ENCODE data around the gene KDM3A.
"Not testable (repeated sequence)": the region's sequence is repeated elsewhere in the genome, so short reads cannot be mapped to it uniquely, and the experiment has no call there.

KDM3A gene

DNA sequence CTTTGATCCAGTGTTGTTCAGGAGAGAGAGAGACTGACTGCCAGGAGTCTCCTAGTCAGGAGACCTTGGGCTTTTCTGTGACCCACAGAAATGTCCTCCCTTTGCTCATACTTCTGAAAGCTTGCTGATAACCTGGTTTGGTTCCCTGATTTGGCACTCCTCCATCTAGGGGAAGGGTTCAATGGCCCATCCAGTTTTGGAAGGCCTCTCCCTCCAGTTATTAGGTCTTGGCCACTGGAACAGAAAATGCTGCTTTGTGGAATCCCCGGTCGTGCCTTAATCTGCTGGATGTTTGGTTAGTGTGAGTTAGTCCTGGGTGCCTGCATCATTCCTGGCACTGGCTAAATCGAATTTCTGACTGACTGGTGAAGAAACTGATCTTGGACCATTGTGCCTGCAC, 35.7 kb downstream of the KDM3A start:
- DNase-seq (ENCODE audit: low spot score) = no peak

DNA sequence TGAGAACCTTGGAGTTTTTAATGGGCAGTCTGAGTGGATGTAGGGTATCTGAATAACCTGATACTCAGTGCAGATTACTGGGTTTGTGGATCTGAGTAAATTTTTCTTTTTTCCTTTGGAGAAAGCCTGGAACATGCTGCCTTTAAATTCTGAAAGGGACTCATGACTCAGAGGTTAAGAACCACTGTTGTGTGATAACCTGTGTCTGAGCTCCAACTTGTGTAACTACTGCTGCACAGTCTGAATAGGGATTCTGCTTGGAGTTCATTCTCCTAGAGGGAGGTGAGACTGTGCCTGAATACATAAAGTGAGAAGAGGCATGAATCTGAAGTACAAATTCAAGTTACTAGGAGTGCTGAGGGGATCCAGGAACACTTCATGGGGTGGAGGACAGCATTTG, 36.2 kb downstream of the KDM3A start:
- DNase-seq (ENCODE audit: low spot score) = no peak

DNA sequence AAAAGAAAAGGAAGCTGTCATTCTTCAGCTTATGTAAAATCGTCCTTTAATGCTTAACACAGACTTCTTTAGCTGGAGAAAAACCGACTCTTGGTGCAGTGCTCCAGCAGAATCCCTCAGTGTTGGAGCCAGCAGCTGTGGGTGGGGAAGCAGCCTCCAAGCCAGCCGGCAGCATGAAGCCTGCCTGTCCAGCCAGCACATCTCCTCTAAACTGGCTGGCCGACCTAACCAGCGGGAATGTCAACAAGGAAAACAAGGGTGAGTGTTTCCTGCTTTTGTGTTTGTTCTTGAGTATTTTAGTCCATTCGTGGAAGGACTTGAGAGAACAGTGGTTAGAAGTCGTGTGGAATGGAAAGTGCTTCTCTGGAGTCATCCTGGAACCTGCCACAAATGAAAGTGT, 38.9 kb downstream of the KDM3A start:
- DNase-seq (ENCODE audit: low spot score) = no peak

DNA sequence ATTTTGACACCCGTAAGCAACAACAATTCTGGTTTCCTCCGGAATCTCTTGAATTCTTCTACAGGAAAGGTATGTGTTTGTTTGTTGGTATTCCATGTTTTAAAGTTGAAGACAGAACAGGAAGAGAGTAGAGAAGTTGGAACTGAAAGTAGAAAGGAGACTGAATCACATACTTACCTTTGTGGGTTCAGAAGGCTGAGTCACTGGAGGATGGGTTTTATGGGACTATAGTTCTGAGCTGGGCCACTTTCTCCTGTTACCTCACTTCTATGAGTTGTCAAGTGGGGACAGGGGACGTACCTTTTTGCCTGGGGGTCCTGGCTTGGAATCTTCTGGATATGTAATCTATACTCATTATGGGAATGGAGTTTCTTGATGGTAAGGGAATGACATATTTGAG, 40.9 kb downstream of the KDM3A start:
- DNase-seq (ENCODE audit: low spot score) = no peak

DNA sequence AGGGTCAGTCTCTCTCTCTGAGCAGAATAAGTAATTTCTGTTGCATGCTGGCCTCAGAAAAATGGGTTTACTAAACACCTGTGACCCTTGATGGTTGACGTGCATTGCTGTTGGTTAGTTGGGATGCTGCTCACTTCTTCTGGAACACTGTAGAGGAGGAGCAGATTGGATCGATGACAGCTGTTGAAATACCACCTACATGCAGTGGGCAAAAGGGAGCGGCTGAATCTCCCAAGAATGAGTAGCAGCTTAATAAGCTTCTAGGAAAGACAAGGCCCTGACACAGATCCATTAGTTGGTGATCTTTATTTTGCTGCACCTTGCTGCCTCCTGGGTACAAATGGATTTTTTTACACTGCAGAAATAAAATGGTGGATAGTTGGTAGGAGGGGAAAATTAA, 43.2 kb downstream of the KDM3A start:
- no peak for DNase-seq (ENCODE audit: low spot score)

DNA sequence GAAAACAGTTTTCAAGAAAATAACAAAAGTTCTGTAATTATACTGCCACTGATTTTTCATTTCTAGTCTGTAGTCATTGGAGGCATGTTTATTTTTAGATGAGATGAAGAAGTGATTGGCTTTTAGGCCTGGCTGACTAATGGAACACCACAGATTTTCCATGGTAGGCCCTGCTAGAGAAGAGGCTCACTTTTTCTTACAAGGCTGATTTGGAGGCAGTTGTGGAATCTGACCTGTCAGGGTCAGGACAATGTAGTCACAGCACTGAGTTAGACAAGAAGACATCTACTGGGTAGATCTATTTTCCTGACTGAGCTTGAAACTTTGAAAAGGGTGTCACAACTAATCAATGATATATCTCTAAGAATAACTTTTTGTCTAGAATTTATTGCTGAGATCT, 43.9 kb downstream of the KDM3A start:
- DNase-seq (ENCODE audit: low spot score) = no peak

DNA sequence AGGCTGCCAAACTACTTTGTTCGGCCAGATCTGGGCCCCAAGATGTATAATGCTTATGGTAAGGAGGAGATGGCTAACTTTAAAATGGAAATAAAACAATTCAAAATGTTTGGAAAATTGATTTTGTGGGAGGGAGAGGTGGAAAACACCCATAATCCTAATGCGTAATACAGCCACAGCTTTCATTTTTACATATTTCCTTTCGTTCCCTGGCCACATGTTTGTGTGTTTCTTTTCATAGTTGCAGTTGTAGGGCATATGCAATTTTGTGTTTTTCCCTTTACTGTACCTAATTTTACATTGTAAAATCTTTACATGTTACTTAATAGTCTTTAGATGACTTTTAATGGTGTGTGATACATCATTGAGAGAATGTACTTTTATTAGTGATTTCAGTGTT, 44.6 kb downstream of the KDM3A start:
- no peak for DNase-seq (ENCODE audit: low spot score)

DNA sequence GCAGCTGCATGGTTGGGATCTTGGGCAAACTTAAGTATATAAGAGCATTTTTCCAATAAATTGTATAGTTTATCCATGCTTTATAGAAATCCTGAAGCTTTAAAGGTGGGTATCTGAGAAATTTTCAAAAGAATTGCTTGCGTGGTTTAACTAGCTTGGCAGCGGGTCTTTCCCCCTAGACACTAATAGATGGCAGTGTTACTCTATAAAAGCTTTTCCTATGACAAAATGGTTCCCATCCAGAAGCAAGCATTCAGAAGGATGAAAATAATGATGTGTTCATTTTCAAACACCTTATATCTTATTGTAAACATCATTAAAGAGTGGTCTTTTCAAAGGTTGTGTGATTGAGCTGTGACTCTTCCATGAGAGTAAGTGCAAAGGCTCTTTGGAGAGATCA, 45.9 kb downstream of the KDM3A start:
- DNase-seq (ENCODE audit: low spot score) = no peak

DNA sequence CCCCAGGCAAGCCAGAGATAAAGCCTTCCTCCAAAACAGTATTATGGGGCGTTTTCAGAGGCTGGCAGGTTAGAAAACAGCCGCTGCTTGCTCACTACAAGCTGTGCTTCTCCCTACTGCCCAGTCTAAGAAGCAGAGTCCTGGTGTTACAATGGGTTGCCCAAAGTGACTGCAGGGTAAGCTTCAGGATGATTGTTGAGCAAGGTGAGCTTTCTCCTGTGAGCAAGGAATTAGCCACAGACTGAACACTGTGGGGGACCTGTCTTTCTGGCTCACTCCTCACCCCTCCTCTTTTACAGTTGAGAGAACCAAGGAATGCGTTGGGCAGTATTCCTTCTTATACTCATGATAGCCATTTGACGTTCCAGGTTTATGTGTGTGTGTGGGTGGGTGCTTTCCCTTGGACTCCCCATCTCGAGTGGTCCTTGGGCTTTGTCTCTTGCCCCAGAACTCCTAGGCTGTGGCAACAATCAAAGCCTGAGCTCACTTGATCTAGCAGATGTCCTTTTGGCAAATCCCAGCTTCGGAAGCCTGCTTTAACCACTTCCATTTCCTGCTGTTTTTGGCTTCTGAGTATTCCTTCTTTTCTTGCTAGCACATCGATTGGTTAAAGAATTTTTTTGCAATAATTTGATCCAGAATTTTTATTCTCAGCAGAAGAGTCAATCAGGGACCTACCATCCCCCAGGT, 47.5 kb downstream of the KDM3A start:
- DNase-seq (ENCODE audit: low spot score) = no peak

DNA sequence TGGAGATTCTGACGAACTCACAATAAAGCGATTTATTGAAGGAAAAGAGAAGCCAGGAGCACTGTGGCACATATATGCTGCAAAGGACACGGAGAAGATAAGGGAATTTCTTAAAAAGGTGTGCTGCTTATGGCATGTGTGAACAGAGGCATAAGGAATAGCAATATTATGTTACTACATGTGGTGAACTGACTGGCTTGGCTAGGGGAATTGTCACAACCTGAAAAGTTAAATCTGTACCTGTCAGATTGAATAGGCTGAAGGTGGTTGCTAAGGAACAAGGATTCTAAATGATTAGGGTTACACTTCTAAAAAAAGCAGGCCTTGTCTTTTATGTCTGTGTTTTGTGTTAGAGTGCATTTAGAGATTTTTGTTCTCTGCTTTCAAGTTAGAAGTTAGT, 48.4 kb downstream of the KDM3A start:
- no peak for DNase-seq (ENCODE audit: low spot score)

DNA sequence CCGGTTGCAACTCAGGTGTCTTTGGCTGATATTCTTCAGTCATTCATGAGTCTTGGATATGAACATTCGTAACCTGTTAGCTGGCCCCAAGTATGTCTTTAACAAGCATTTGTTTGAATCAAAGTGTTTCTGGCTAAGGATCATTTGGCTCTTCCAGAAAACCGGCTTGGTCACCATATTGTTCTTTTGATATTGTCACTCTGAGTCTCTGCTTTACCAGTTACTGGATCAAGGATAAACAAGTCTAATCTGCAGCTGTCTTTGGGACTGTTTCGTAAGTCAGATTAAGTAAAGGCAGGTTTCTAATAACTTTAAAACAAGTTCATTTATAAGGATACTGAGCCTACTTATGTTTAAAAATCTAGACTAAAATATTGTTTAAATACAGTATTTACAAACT, 49.1 kb downstream of the KDM3A start:
- DNase-seq (ENCODE audit: low spot score) = no peak

DNA sequence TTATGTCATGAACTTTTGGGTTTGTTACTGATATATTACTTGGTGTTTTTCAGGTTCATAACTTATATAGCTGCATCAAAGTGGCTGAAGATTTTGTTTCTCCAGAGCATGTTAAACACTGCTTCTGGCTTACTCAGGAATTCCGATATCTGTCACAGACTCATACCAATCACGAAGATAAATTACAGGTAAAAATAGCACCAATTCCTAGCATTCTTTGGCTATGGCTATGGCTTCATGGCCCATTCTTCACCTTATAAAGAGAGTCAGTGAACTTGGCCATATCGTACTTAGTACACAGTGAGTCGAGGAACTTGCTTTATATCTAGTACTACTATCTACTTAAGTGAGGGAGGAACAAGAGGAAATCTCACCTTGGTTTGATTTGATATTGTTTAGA, 49.9 kb downstream of the KDM3A start:
- no peak for DNase-seq (ENCODE audit: low spot score)

DNA sequence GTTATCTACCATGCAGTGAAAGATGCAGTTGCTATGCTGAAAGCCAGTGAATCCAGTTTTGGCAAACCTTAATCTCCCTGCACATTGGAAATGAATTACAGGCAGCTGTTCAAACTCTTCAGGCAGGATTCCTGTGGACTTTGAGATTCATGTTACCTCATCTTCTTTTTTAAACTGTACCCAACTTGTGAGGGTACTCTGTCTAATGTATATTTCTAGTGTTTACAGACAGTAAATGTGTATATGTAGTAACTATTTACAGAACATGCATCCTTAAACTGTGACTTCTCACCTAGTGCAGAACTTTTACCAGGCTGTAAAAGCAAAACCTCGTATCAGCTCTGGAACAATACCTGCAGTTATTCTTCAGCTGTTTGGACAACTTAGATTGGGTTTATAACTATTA, 50.9 kb downstream of the KDM3A start:
- DNase-seq (ENCODE audit: low spot score) = no peak

DNA sequence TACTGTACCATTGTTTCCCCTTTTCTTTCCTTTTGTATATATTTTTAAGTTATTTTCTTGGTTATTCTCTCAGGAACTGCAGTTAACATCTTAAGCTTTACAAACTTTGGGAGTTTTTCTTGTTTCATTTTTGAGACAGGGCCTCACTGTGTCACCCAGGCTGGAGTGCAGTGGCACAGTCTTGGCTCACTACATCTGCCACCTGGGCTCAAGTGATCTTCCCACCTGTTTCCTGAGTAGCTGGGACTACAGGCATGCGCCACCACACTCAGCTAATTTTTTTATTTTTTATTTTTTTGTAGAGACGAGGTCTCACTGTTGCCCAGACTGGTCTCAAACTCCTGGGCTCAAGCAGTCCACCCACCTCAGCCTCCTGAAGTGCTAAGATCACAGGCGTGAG, 55.2 kb downstream of the KDM3A start:
- DNase-seq (ENCODE audit: low spot score) = not testable (repeated sequence)

DNA sequence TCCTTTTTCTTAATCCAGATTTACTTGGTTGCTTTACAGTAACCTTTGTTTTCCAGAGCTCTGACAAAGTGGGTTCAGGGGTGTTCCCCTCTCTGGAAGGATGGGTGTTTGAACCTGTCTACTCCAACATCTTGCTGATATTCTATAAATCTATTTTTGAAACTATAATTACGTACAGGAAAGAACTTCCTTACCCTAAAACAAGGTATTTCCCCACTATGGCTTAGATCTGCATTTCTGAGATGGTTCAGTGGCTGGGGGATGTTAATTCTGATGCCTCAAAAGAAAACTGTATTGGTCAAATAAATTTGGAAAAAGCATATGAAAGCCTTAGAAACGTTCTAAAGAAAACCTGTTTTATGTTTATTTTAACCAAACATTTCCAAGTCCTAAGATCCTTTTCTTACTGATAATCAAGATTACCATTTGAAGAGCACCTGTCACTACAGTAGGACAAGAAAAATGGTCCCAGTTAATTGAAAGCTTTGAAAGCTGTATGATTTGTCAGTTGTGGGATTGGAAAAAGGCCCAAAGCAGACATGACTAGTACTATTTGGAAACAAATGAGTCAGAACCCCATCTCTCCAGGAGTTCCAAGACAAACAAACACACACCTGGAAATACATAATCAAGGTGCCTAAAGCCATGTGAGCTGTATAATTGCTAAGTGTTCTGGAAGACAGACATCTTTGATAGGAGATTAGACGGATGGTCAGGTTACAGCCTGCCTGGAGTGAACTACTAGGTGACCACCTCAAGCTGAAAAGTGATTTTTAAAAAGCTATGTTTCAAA, 57.5 kb downstream of the KDM3A start:
- no peak for DNase-seq (ENCODE audit: low spot score)

DNA sequence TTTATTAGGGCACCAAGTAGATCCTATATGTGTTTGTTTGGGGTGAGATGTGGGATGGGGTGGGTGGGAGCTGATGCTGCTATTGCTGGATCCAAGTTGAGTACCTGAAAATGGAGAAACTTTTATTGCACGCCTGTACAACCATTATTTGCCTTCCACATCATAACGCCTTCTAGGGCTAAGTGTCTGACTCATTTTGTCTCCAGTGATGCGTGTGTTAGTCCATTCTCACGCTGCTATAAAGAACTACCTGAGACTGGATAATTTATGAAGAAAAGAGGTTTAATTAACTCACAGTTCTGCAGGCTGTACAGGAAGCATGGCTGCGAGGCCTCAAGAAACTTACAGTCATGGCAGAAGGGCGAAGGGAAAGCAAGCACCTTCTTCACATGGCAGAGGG, 58.2 kb downstream of the KDM3A start:
- no peak for DNase-seq (ENCODE audit: low spot score)

DNA sequence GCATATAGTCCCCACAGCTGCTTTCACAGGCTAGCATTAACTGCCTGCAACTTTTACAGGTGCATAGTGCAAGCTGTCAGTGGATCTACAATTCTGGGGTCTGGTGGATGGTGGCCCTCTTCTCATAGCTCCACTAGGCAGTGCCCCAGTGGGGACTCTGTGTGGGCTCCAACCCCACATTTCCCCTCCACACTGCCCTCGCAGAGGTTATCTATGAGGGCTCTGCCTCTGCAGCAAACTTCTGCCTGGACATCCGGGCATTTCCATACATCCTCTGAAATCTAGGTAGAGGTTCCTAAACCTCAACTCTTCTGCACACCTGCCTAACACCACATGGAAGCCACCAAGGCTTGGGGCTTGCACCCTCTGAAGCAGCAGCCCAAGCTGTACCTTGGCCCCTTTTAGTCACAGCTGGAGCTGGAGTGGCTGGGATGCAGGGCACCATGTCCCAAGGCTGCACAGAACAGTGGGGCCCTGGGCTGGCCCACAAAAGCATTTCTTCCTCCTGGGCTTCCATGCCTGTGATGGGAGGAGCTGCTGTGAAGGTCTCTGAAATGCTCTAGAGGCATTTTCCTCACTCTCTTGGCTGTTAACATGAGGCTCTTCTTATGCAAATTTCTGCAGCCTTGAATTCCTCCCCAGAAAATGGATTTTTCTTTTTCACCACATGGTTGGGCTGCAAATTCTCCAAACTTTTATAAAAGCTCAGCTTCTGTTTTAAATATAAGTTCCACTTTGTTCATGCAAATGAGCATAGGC, 59.3 kb downstream of the KDM3A start:
- no peak for DNase-seq (ENCODE audit: low spot score)

DNA sequence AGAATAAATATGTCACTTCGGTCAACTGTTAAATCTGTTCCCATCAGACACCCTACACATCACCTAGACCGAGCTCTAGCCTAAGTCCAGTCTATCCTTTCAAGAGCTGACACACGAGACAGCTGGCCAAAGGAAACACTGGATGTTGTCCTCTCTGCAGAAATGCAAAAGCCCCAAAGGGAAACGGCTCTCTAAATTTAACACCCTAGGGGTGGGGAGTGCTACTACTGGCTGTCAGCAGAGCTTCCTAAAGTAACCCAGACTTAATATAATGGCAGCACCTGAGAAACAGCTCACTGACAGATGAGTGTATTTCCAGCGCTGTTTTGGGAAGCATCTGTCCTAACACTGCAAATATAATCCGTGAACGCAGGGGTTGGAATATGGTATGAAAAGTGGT, 66.4 kb downstream of the KDM3A start:
- DNase-seq (ENCODE audit: low spot score) = no peak

DNA sequence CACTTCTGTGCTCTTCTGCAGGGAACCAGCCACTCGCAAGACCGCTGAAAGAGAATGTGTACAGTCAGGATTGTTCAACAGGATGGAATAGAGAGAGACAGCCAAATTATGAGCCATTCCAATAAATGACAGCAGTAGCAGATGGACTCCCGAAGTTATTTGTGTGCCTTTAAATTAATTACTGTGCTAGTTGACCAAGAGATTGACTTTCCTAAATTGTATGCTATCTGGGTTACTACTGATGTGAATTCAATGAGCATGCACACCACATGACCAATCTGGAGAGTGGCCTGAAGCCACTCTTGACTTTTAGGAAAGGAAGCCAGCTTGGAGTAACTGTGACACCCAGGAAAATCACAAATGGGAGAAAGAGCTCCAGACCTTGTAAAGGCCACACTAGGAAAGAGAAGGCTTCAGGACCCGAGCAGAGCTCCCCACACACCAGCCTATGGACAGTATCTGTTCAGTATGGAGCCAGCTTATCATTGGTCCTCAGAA, 69.3 kb downstream of the KDM3A start:
- DNase-seq (ENCODE audit: low spot score) = no peak

DNA sequence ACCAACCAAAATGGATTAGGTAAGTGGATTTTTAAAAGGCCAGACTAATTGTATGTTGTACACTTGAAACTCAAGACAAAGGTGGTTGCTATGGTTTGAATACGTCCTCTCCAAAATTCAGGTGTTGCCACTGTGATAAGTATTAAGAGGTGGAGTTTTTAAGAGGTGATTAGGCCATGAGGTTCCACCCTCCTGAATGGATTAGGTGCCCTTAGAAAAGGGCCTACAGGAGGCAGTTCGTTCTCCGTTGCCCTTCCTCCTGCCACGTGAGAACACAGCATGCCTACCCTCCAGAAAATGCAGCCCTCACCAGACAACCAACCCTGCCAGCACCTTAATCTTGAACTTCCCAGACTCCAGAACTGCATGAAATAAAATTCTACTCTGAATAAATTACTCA, 70.9 kb downstream of the KDM3A start:
- DNase-seq (ENCODE audit: low spot score) = no peak

DNA sequence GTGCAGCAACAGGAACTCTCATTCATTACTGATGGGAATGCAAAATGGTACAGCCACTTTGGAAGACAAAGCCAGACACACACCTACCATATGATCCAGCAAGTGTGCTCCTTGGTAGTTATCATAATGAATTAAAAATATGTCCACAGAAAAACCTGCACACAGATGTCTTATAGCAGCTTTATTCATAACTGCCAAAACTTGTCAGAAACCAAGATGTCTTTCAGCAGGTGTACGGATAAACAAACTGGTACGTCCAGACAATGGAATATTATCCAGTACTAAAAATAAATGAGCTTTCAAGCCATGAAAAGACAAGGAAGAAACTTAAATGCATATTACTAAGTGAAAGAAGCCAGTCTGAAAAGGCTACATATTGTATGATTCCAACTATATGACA, 71.7 kb downstream of the KDM3A start:
- DNase-seq (ENCODE audit: low spot score) = no peak

DNA sequence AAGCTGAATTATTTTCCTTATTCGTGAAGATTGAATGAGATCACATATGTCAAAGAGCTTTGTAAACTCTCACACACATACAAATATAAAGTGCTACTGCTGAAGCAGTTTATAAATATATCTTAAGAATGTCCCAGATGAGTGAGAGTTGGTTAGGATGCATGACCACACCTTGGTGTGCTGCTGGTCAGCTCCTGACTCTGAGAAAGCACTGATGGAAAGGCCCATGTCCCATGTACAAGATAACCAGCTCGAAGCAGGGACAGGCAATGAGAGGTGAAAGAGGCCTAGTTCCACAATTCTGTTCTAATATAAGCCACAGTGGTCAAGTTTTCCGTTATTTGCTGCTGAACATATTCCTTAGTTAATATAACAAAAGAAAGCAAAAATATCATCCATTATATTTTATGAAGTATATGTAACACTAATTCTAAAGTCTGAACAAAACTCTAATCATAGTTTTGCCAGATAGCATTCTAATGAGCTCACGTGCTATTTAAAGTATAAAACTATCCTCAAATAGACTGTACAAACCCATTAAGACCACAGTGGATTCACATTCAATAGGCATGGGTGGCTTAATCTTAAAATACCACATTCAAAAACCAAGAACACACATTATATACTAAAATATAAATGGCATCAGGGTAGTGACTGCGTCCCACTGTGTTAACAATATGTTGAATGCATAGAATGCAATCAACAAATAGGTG, 72.9 kb downstream of the KDM3A start:
- no peak for DNase-seq (ENCODE audit: low spot score)

Data from left forelimb (tissue), 1 donor.